GM23248 (cell line): Measurements from ENCODE around the gene ACSM6. TPM values are rescaled to one million over a fixed set of nuclear protein-coding genes. Genes with fewer than 3 reads are reported as not detected.
"Not testable (repeated sequence)": the region's sequence is repeated elsewhere in the genome, so short reads cannot be mapped to it uniquely, and the experiment has no call there.

Source experiments
- DNase-seq: peaks from one replicate; pipeline ENCODE4 v3.0.0-alpha.2; 2015
- H2AFZ ChIP-seq: fragments of 200-600 bp; sonication (generic); 2 replicates; pipeline ENCODE4 v1.6.1; 2016; ENCODE audit warnings: antibody characterized with exemption
- H3F3A ChIP-seq: fragments of 200-600 bp; sonication (generic); 2 replicates; pipeline ENCODE4 v1.6.1; 2016; ENCODE audit warnings: mild to moderate bottlenecking, antibody characterized with exemption, mixed run types; ENCODE audit not compliant: insufficient read depth
- H3K27ac ChIP-seq: fragments of 200-600 bp; sonication (generic); 2 replicates; pipeline ENCODE4 v1.5.1; 2016; ENCODE audit warnings: mild to moderate bottlenecking
- H3K27me3 ChIP-seq: fragments of 200-600 bp; sonication (generic); replicated peaks from 2 replicates; pipeline ENCODE4 v1.6.1; 2016; ENCODE audit warnings: mild to moderate bottlenecking; ENCODE audit not compliant: insufficient read depth
- H3K36me3 ChIP-seq: fragments of 200-600 bp; sonication (generic); 2 replicates; pipeline ENCODE4 v1.6.1; 2016; ENCODE audit warnings: low read depth, mild to moderate bottlenecking
- H3K4me1 ChIP-seq: fragments of 200-600 bp; sonication (generic); 2 replicates; pipeline ENCODE4 v1.6.1; 2016; ENCODE audit warnings: mild to moderate bottlenecking; ENCODE audit not compliant: insufficient read depth
- H3K4me2 ChIP-seq: fragments of 200-600 bp; sonication (generic); one replicate; pipeline ENCODE4 v1.6.1; 2016; ENCODE audit warnings: mild to moderate bottlenecking; ENCODE audit not compliant: unreplicated experiment
- H3K4me3 ChIP-seq: fragments of 200-600 bp; sonication (generic); 2 replicates; pipeline ENCODE4 v1.5.1; 2016; ENCODE audit warnings: mild to moderate bottlenecking
- H3K79me2 ChIP-seq: fragments of 200-600 bp; sonication (generic); 2 replicates; pipeline ENCODE4 v1.6.1; 2016; ENCODE audit warnings: mild to moderate bottlenecking; ENCODE audit not compliant: insufficient read depth
- H3K9ac ChIP-seq: fragments of 200-600 bp; sonication (generic); 2 replicates; pipeline ENCODE4 v1.6.1; 2016; ENCODE audit warnings: mild to moderate bottlenecking
- H3K9me2 ChIP-seq: fragments of 200-600 bp; sonication (generic); 2 replicates; pipeline ENCODE4 v1.6.1; 2016; ENCODE audit warnings: mixed run types, mild to moderate bottlenecking, moderate library complexity; ENCODE audit not compliant: insufficient read depth
- H3K9me3 ChIP-seq: fragments of 200-600 bp; sonication (generic); one replicate; pipeline ENCODE4 v1.6.1; 2017; ENCODE audit warnings: low read depth
- H4K20me1 ChIP-seq: fragments of 200-600 bp; sonication (generic); 2 replicates; pipeline ENCODE4 v1.6.0; 2016; ENCODE audit not compliant: insufficient read depth
- EZH2 ChIP-seq: fragments of 200-600 bp; sonication (generic); IDR thresholded peaks from 2 replicates; pipeline ENCODE4 v1.6.1; 2018; ENCODE audit warnings: antibody characterized with exemption, mild to moderate bottlenecking; ENCODE audit not compliant: insufficient read depth, poor library complexity, severe bottlenecking
- EZH2phosphoT487 ChIP-seq: fragments of 200-600 bp; sonication (generic); IDR thresholded peaks from 2 replicates; pipeline ENCODE4 v1.6.1; 2018; ENCODE audit warnings: antibody characterized with exemption, moderate library complexity, mild to moderate bottlenecking, low read depth; ENCODE audit not compliant: insufficient read depth
- WGBS, 2 experiments: methylation state at CpG; one replicate each; pipeline ENCODE4 v1.1.6; 2015 to 2017; ENCODE audit warnings: low lambda C conversion rate in 2 of 2, low coverage in 1 of 2; ENCODE audit errors: missing lambda C conversion rate in 2 of 2; 5-methylcytosine and 5-hydroxymethylcytosine counted together
- in situ Hi-C: fragments of 300-500 bp; cut with MboI; formaldehyde crosslinking; loops from 2 replicates; pipeline ENCODE4 v1.15.0; 2020
- polyA plus RNA-seq: library from polyadenylated mRNA; unstranded; fragments of >200 nt; fragmentation: Nextera tagmentation; extraction: Ambion mirVana; gene quantifications from 2 replicates; pipeline ENCODE4 v1.2.1, GENCODE V29; 2016
- total RNA-seq: library from RNA; depleted of rRNA; stranded (reverse); fragments of >200 nt; shearing (Covaris generic); gene quantifications from 2 replicates; pipeline ENCODE4 v1.2.3, GENCODE V29; 2014

Gene ACSM6
- total and polyA plus RNA-seq, 2 experiments from 2014 or later, result 0.08 TPM; not detected in 1

- Histone ChIP-seq H4K20me1 (no peaks in the 10 kb centered on the region), H3K9ac (peak overlapping the region; percentile 28; the same call in 1 of the 2 replicates), H3K36me3 (no peaks in the 10 kb centered on the region), H3K4me1 (peaks cover 38% of the 10 kb centered on the region), H3F3A (peaks cover 27% of the 10 kb centered on the region), H3K9me3 (no peaks in the 10 kb centered on the region), H2AFZ (0 out of 2 replicates have a peak overlapping the region, but pooled peaks have one; percentile 4), H3K27me3 (no peaks in the 10 kb centered on the region), H3K27ac (peak overlapping the region; percentile 87), H3K79me2 (no peaks in the 10 kb centered on the region), H3K4me3 (peak overlapping the region; percentile 41), H3K4me2 (peak overlapping the region; percentile 81), H3K9me2 (no peaks in the 10 kb centered on the region)
- peak; percentile 96 for DNase-seq
- TF ChIP-seq EZH2, result no peak
- TF ChIP-seq EZH2phosphoT487, result peak; percentile 88; the same call in 1 of the 2 replicates
- in situ Hi-C loops, result no loop called here
- WGBS, 2 experiments, result 44 to 49% methylated on average over 10 of the region's 10 CpGs
These were observed 35.9 kb downstream of the ACSM6 start for GRCh38 chr10:95229724-95230627.

DNA sequence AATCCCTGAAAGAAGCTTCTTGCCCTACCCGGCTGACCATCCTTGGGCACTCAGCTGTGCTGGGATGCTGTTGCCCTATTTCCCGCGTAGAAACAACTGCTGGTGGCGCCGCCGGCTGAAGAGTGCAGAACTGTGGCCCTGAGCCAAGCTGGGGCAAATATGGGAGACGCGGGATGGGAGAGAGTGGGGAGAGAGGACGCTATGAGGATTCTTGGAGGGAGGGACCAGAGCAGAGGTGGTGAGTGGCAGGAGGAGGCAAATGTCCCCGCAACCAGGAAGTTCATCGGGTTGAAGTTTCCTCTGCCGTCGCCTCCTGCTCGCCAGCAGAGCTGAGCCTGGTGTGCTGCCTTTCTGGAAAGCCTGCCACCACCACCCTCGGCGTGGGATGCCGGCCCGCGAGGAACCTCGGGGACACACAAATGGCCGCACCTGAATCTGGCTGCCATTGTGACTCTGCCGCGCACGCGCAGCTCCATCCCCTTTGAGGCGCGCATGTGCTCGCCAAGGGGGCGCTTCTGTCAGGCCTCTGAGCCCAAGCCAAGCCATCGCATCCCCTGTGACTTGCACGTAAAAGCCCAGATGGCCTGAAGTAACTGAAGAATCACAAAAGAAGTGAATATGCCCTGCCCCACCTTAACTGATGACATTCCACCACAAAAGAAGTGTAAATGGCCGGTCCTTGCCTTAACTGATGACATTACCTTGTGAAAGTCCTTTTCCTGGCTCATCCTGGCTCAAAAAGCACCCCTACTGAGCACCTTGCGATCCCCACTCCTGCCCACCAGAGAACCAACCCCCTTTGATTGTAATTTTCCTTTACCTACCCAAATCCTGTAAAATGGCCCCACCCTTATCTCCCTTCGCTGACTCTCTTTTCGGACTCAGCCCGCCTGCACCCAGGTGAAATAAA lies 36.9 kb downstream of the ACSM6 start:
- H4K20me1 ChIP-seq, H3K9me2 ChIP-seq, H3K79me2 ChIP-seq, H3K27me3 ChIP-seq, H3K36me3 ChIP-seq, H3K4me2 ChIP-seq, H3K9me3 ChIP-seq, H2AFZ ChIP-seq, H3K9ac ChIP-seq, H3K4me3 ChIP-seq, in situ Hi-C loops: not testable (repeated sequence)
- H3K4me1 ChIP-seq, result peaks cover 48% of the 10 kb centered on the region
- DNase-seq, result peak; percentile 8
- 44 to 62% methylated on average over 32 to 36 of the region's 36 CpGs for WGBS, 2 experiments
- H3K27ac ChIP-seq, result peak overlapping the region; percentile 87; the same call in 1 of the 2 replicates
- H3F3A ChIP-seq, result peaks cover 31% of the 10 kb centered on the region

- Histone ChIP-seq H3K79me2 (no peaks in the 10 kb centered on the region), H4K20me1 (no peaks in the 10 kb centered on the region), H3K27ac (no peak overlapping the region), H3K9me2 (no peaks in the 10 kb centered on the region), H3K4me3 (no peak overlapping the region), H3K36me3 (0 out of 2 replicates have a peak, but pooled peaks cover 5% of the 10 kb centered on the region), H3K9me3 (no peaks in the 10 kb centered on the region), H3K27me3 (no peaks in the 10 kb centered on the region), H3K4me2 (no peak overlapping the region), H3K4me1 (peaks cover 44% of the 10 kb centered on the region), H2AFZ (no peak overlapping the region), H3K9ac (no peak overlapping the region), H3F3A (peaks cover 35% of the 10 kb centered on the region)
- in situ Hi-C loops, result no loop called here
- peak; percentile 33 for DNase-seq
- TF ChIP-seq EZH2 (no peak), EZH2phosphoT487 (no peak)
- 55 to 60% methylated on average over 2 of the region's 2 CpGs for WGBS, 2 experiments
These were observed 39.5 kb downstream of the ACSM6 start for GRCh38 chr10:95233377-95234034.

GRCh38 chr10:95234951-95235350 lies 40.9 kb downstream of the ACSM6 start:
- Histone ChIP-seq H3K9me2 (no peaks in the 10 kb centered on the region), H3K79me2 (no peaks in the 10 kb centered on the region), H3K9ac (no peak overlapping the region), H3K27me3 (no peaks in the 10 kb centered on the region), H3K4me3 (no peak overlapping the region), H3K4me2 (no peak overlapping the region), H3K4me1 (peaks cover 32% of the 10 kb centered on the region), H3F3A (peaks cover 28% of the 10 kb centered on the region), H3K36me3 (0 out of 2 replicates have a peak, but pooled peaks cover 5% of the 10 kb centered on the region), H4K20me1 (no peaks in the 10 kb centered on the region), H3K9me3 (no peaks in the 10 kb centered on the region), H3K27ac (no peak overlapping the region), H2AFZ (no peak overlapping the region)
- no peak for TF ChIP-seq EZH2
- TF ChIP-seq EZH2phosphoT487, result no peak
- in situ Hi-C loops, result no loop called here
- WGBS, 2 experiments, result 76 to 78% methylated on average over 5 of the region's 5 CpGs
- DNase-seq, result no peak
